Jurkat, Clone E6-1 (cell line): Measurements from ENCODE around the gene LIPC.

Experiments
- DNase-seq: peaks from one replicate; pipeline ENCODE4 v3.0.0-alpha.2; 2011; ENCODE audit warnings: low read depth, low spot score
- H3K4me3 ChIP-seq: 2 replicates; pipeline ENCODE4 v1.5.1; 2011; ENCODE audit warnings: mild to moderate bottlenecking, low read length, control low read depth, moderate library complexity

Gene LIPC

DNA sequence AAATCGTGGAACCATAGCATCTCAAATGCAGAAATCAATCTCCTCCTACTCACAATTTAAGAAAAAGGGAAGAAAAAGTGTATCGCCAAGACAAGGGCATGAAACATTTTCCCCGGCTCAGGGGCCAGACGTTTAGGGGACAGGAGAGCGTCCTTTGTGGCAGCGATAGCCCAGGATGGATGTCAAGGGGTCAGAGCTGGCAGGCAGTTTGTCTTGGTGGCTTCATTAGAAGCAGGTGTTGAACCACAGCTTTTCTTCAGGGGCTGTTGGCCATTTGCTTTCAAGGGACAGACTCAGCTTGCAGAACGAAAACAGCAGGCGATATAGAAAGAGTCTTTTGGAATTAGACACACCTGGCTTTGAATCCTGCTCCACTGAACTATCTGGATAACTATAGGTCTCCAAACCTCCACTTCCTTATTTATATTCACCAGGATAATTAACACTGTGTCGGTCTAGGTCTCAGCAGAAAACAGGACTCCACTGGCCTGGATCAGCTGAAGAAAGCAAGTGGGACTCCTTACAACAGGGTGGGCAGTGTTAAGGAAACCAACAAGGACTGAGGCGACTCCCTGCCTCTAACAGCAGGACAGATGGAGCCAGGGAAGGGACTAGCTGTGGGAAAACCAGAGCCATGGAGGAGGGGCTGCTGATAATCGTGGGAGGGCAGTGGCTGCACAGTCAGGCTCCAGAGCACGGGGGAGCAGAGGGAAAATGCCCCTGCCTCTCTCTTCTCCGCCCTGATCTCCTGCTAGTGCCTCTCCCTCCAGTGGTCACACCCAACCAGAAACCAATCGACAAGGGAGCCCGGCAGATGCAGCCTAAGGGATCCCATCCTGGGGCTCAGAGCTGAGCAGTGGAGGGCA, 123.6 kb downstream of the LIPC start:
- no peak overlapping the region for H3K4me3 ChIP-seq
- DNase-seq, result no peak

DNA sequence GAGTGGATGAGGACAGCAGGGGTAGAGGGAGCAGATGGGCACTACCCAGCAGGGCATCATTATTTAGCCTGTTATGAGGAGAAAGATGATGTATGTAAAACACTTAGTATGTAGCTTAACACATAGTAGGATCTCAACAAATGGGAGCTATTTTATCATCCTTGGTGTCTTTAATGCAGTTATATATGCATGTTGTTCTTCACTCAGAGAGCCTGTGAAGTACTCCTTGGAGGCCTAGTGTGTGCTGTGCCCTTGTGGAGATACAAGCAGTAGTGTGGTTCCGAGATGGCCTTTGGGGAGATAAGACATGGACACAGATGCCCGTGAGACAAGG, 124.2 kb downstream of the LIPC start:
- no peak overlapping the region for H3K4me3 ChIP-seq
- no peak for DNase-seq

DNA sequence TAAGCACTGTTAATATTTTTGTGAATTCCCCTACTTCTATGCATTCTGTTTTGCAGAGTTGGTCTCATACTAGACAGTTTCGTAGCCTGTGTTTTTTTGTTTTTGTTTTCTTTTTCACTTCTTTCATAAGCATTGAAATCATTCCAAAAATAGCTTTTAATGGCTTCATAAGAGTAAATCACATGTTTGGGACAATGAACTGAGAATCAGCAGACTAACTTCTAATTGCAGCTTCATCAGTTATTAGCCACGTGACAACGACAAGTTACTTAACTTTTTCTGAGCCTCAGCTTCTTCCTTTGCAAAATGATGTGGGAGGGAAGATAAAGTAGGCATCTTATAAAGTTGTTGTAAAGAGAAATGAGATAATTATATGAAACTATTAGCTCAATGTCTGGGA, 124.8 kb downstream of the LIPC start:
- no peak overlapping the region for H3K4me3 ChIP-seq
- no peak for DNase-seq

DNA sequence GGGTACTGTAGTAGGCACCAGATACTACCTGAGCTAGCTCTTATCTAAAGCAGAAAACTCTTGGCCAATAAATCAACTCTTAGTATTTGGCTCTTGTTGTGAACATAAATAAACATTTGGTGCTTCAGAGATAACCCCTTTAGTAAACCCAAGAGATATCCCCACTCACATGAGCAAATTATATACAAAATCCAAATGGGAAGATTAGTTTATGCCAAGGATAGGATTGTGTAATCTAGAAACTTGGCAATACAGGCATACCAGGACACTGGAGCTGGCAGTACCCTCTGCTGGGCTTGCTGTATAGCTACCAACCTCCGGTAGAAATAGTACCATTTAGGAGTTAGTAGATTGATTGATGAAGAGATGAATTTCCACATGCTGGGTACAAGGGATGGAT, 127.0 kb downstream of the LIPC start:
- H3K4me3 ChIP-seq, result no peak overlapping the region
- no peak for DNase-seq

DNA sequence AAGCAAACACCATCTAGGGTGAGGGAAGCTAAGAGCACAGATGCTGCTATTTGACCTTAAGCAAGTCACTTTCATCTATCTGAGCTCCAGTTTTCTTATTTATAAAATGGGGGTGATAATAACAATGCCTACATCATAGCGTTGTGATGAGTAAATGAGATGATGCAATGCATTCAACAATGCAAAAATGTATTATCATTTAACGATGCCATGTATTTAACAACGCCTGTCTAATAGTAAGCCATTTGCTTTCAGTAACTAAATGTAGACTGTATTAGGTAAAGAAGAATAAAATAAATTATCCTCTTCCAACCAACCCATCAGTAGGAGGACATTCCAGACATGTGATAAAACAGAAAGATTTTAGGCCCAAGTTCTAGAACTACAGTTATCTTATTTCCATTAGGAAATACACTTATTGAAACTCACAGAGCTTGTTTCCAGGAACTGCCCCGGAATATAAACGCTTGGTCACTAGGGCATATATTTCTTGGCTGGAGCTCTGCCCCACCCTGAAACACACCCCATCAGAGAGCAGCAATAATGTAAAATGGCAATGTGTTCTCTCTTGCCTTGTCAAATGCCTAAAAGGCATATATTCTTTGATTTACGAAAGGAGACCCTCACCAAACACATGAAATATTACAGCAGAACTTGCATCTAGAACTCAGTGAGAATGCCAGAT, 128.3 kb downstream of the LIPC start:
- H3K4me3 ChIP-seq, result no peak overlapping the region
- no peak for DNase-seq

DNA sequence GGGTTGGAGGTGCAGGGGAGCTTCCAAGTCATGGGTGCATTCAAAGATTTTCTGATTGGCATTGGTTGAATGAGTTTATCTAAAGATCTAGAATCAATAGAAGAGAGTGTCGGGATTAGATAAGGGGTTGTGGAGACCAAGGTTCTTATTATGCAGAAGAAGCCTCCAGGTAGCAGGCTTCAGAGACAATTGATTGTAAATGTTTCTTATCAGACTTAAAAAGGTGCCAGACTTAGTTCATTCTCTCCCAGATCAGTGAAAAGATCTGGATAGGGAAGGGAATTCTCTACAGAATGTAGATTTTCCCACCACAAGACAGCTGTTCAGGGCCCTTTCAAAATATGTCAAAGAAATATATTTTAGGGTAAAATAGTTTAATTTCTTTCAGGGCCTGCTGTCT, 129.5 kb downstream of the LIPC start:
- no peak for DNase-seq
- H3K4me3 ChIP-seq, result no peak overlapping the region

DNA sequence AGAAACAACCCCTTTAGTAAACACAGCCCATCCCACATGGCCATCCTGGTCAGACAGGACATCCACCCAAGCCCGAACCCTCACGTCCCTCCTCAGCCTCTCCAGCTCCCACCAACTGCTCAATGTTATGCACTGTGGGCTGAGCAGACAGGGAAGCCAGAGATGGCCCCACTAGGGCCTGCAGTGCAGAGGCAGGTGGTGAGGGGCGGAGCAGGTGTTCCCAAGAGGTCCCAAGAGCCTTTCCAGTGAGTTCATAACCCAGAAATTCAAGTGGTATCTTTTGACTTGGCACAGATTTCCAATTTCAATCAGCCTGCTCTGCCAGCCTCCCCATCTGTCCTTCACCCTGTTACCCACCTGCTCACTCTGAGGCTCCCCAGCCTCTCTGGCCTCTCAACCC, 130.3 kb downstream of the LIPC start:
- H3K4me3 ChIP-seq, result no peak overlapping the region
- DNase-seq, result no peak

DNA sequence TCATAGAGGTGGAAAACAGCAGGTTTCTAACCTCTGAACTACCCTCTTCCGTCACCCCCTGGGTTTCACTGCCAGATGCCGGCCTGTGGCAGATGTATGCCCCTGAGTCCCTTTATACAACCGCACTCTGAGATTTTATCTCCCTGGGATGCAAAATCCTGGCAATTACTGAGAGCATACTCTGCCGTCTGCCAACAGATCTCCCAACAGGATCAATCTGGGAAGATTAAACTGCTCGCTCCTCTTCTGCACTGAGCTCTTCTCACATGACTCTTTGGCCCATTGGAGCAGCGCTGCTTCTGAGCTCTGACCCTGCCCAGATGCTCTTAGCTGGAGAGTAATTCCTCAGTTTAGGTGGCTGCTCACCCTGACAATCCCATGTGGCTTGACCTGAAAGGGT, 133.2 kb downstream of the LIPC start:
- no peak for DNase-seq
- no peak overlapping the region for H3K4me3 ChIP-seq

DNA sequence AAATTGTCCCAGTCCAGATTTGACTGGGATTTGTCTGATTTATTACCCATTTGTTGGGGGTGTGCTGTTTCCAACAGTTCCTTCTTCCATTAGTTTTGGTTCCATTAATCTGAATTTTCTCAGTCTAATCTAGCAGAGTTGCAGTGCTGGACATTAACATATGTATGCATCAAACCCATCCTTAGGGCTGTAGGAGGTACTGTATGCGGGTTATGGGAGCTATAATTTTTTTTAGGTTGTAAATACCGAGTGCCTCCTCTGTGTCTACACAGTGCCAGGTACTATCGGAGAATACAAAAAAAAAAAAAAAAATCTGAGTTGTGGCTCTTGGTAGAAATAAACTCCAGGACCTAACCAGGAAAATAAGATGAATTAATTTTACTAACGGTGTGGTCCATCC, 133.8 kb downstream of the LIPC start:
- no peak overlapping the region for H3K4me3 ChIP-seq
- DNase-seq, result no peak

DNA sequence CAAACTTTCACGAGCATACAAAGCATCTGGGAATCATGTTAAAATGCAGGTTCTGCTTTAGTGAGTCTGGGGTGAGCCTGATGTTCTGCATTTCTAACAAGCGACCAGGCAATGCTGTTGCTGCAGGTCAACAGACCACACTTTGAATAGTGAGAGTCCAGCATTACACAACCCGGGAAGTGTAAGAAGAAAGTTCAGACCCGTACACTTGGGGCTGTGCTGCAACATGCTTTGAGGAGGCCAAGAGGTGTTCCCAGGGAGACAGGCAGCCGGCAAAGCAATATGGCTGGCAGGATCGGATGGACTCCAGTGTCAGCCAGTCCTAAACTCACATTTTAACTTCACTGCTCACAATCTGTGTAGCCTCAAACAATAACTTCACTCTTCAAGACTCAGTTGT, 134.2 kb downstream of the LIPC start:
- DNase-seq, result no peak
- H3K4me3 ChIP-seq, result no peak overlapping the region

DNA sequence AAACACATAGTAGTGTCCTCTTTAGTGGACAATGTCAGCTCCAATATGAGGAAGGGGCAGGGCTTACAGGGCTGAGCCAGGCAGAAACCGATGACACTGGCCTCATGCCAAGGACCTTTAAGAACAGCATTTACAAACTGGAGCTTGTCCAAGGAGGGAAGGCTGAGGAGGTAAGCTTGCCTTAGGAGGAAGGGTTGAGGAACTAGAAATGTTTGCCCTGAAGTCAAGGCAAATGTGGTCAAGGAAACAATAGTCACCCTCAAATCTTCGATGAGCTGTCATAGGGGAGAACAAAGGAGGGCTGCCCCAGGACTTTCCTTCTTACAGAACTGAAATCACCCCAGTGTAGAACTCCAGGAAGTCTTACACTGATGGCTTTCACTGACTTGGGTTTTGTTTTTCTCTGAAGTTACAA, 136.4 kb downstream of the LIPC start:
- H3K4me3 ChIP-seq, result no peak overlapping the region
- no peak for DNase-seq

DNA sequence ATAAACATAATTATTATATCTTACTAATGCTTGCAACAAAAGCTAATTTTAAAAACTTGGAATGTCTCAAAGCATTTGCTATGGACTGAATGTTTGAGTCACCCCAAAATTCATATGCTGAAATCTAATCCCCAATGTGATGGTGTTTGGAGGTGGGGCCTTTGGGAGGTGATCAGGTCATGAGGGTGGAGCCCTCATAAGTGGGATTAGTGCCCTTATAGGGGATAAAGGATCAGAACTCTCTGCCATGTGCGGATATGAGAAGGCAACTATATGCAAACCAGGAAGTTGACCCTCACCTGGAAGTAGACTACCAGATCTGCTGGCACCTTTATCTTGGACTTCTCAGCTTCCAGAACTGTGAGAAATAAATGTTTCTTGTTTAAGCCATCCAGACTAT, 137.7 kb downstream of the LIPC start:
- H3K4me3 ChIP-seq, result no peak overlapping the region
- DNase-seq, result no peak

DNA sequence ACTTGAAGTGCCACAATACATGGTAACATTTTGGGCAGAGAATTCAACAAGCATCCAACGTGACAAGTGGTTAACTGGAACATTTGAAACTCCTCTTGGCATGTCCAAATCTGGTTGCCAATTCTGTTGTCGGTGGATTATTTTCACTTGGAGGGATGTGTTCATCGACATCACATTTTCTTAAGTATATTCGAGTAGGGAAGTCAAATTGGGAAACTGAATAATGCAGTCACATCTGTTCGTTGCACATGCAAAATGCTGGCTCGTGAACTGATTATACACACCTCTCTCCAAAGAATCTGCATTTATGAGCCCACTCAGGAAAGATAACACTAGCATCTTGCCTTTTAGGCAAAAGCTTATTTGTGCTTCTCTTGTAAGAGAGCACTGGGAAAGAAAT, 139.7 kb downstream of the LIPC start:
- no peak overlapping the region for H3K4me3 ChIP-seq
- no peak for DNase-seq

DNA sequence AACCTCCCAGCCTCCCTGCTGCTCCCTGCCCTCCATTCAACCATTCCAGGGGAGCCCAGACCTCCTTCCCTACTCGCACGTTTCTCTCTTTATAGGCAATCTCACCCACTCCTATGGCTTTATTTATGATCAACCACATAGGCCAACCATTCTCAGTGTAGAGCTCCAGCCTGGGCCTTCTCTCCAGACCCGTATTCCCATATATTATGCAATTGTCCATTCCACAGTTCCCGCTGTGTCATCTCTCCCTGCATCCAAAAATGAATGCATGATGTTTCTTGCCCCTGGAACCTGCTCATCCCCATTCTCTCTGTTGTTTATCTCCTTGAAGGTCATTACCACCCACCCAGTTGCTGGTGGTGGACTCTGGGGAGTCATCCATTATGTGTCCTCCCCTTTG, 140.7 kb downstream of the LIPC start:
- no peak overlapping the region for H3K4me3 ChIP-seq
- DNase-seq, result no peak

DNA sequence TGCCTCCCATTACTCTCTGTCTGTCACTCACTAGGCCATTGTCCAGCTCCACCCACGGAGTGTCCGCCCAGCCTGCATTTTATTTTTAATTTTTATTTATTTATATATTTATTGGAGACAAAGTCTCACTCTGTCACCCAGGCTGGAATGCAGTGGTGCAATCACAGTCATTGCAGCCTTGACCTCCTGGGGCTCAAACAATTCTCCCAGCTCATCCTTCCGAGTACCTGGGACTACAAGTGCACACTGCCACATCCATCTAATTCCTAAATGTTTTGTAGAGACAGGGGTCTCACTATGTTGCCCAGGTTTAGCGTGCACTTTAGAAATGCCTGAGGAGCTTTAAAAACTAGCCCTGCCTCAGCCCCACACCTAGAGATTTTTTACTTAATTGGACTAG, 141.5 kb downstream of the LIPC start:
- DNase-seq, result no peak

DNA sequence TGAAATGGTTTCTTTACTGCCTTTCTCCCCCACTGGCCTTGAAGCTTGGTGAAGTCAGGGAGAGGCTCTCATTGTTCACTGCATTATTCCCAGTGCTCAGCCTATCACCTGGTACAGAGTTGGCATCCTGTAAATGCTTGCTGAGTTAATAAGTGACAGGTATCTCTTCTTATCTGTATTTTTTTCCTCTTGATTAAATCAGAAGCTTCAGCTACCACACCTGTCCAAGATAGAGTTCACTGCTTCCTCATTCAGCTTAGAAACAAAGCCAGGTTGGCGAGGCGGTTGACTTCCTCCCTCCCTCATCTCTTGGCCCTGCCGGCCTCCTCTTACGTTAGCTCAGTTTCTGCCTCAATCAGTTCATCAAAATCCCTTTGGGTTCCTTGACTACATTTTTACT, 142.8 kb downstream of the LIPC start:
- no peak overlapping the region for H3K4me3 ChIP-seq
- no peak for DNase-seq

More for the DNA sequence above, 141.5 kb downstream of the LIPC start:
- no peak overlapping the region for H3K4me3 ChIP-seq

DNA sequence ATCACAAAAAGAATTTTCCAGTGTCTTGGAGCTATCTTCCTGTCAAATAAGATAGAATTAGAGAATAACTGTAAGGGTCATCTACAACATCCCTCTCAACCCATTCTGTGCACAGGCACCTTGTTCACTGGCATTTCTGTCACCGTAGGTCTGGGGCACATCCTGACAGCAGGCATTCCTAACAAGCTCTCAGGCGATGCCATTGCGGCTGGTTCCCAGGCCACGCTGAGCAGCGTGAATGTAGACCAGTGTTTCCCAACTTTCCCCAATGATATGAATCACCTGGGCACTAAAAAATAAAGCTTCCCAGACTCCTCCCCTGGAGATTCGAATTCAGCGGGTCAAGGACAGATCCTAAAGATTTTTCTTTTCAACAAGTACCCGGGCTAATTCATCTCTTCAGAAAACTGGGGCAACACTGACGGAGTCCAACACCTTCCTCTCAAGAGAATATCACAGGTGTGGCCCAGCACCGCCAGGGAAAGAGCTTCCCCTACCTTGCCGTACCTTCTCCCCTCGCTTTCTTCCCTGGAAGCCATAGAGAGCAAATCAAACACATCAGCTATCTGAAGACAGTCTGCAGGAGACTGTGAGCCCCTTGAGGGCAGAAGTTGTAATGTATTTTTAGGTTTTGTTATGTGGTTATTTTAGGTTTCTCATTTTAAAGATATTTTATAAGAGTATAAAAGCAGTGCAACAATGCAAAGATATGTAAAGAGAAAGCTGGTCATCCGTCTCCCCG, 143.4 kb downstream of the LIPC start:
- DNase-seq, result no peak
- no peak overlapping the region for H3K4me3 ChIP-seq

DNA sequence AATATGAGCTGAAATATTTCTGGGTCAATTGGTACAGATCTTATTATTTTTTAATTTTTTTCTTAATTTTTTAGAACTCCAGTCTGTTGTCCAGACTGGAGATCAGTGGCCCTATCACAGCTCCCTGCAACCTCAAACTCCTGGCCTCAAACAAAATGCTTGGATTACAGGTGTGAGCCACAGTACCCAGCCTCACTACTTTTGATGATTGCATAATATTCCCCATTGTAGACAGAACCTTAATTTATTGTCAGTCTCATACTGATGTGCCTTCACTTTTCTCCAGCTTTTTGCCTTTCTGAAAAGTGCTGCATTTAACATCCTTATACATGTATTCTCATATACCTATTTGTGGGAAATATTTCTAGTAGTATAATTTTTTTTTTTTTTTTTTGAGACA, 144.9 kb downstream of the LIPC start:
- H3K4me3 ChIP-seq, result no peak overlapping the region
- DNase-seq, result no peak

DNA sequence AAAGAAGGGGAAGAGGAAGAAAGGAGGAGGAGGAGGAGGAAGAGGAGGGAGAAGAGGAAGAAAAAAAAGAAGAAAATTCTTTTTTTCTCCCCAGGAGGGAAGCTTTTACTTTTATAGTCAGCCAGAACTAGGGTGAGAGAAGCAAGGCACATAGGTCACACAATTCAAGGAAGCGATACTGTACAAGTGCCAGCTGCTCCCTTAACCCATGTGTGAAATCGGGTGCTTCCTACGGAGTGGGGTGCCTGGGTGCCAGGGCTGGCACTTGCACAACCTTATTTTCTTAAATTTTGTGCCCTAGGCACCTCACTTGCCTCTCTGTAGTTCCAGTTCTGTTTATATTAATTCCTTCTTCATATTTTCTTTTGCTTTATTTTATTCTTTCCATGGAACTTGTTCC, 150.4 kb downstream of the LIPC start:
- no peak overlapping the region for H3K4me3 ChIP-seq
- DNase-seq, result no peak

DNA sequence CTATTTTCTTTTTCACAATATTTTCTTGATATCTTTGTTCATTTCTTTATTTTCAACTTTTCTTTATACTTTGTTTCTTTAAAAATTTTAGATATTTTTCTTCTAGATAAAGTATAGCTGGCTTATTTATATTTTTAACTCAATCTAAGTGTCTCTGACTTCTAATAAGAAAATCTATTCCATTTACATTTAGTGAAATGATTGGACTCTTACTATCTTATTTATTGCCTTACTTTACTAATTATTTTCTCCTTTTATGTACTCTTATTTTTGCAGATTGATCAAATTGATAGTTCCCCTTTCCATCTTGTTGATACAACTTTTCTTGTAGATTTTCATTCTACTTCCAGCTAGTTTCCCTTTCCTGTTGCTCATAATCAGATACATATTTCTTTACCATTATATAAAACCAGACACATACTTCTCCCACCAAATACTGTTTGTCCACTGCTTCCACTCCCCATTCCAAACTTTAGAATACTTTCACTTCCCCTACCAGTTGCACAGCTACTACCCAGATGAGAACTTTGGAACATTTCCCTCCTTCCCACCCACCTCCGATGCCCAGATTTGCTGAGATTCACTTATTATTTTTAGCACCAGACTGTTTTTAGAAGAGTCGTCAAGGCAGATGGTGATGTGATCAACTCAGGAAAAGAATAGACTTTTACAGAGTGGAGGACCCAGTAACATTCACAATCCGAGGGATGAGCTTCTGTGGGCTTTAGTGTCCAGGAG, 151.5 kb downstream of the LIPC start:
- H3K4me3 ChIP-seq, result no peak overlapping the region
- no peak for DNase-seq
